ENCODE data around the gene KCNQ1OT1.

GRCh38 chr11:2583605-2583958, 116.2 kb downstream of the KCNQ1OT1 start:
- no peak for TF ChIP-seq CHD2 (IDR thresholded peaks at IDR 0.05; ENCODE audit: low read length, partially characterized antibody)
- no peak for TF ChIP-seq REST (IDR thresholded peaks at IDR 0.05; ENCODE audit: low read depth, low read length)
- no peak for TF ChIP-seq CTCF (IDR thresholded peaks at IDR 0.05)
- TF ChIP-seq MAX (IDR thresholded peaks at IDR 0.05; ENCODE audit: low read depth): no peak
- TF ChIP-seq FOXM1 (IDR thresholded peaks at IDR 0.05; ENCODE audit: low read depth): no peak
- no peak for TF ChIP-seq USF2 (IDR thresholded peaks at IDR 0.05; ENCODE audit: borderline replicate concordance, low read depth, low read length)

Data from SK-N-SH (cell line).